GM18498 (cell line): Measurements from ENCODE around the gene AP2A1.

Source experiments
- ATAC-seq: cut with Tn5 transposase; IDR thresholded peaks from one replicate; pipeline ENCODE4 v1.9.1; 2021; ENCODE audit warnings: mild to moderate bottlenecking, moderate library complexity; ENCODE audit not compliant: unreplicated experiment

AP2A1 gene

DNA sequence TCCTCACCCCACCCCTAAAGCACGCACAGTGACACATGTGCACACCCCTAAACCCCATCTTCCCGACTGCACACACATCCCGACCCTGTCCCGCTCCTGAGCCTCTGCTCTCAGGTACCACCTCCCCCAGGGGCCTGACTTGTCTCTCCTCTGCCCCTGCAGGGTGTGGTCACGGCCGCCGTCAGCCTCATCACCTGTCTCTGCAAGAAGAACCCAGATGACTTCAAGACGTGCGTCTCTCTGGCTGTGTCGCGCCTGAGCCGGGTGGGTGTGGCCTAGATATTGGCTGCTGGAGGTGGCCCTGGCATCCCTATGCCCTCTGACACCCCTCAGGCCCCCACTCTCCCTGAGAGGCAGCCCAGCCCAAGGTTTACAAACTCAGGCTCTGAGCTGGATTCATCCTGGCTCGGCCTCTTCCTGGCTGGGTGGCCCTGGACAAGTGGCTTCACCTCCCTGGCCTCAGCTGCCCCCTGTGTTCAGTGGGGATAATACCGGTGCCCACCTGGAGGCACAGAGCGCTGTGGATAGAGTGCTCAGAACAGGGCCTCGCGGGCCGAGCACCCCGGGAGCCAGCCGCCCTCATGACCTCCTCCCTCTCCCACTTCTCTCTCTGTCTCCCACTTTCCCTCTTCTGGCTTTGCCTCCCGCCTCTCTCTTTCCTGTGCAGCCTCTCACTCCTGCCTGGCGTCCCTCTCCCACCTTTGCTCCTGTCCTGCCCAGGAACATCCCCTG lies 26.2 kb downstream of the AP2A1 start:
- no peak for ATAC-seq

DNA sequence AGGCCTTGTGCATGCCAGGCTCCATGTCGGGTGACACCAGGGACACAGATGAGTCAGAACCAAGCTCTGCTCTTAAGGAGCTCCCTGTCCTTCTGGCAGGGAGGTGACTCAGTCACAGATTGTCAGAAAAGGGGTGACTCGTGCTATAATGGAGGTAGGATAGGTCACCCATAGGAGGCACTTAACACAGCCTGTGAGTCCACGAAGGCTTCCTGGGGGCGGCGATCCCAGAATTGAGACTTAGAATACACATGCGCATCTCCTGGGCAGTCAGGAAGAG lies 26.7 kb downstream of the AP2A1 start:
- ATAC-seq: no peak

DNA sequence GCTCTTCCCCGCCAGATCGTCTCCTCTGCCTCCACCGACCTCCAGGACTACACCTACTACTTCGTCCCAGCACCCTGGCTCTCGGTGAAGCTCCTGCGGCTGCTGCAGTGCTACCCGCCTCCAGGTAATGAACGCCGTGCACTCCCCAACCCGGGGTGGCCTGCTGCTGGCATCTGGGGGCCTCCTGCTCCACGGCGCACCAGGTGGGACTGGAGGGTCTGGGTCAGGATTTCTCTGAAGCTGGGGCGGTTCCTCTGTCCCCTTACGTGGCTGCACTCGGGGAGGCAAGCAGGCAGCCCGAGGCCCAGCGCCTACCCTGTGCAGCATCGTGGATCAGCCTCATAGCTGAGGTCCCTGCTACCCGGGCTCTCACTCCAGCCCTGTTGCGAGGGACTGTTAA lies 28.8 kb downstream of the AP2A1 start:
- no peak for ATAC-seq

DNA sequence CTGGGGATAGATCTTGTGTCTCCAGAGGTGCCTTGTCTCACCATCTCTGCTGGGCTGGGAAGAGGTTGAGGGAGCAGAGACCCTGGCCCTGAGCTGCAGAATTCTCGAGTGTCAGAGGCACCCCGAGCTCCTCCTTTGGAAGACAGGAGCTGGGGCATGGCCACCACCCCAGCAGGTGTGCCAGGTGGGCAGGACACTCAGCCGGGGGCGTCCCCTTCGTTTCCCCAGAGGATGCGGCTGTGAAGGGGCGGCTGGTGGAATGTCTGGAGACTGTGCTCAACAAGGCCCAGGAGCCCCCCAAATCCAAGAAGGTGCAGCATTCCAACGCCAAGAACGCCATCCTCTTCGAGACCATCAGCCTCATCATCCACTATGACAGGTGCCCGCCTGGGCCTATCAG lies 31.8 kb downstream of the AP2A1 start:
- no peak for ATAC-seq

DNA sequence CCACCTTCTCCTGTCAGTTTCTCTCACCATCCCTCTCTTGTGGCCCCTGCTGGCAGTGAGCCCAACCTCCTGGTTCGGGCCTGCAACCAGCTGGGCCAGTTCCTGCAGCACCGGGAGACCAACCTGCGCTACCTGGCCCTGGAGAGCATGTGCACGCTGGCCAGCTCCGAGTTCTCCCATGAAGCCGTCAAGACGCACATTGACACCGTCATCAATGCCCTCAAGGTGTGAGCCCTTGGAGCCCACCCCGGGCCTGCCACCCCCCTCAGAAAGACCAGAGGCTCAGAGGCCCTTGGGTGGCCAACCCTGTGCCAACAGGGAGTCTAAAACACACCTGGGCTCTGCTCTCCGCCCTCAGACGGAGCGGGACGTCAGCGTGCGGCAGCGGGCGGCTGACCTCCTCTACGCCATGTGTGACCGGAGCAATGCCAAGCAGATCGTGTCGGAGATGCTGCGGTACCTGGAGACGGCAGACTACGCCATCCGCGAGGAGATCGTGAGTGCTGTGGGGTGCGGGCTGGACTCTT lies 32.5 kb downstream of the AP2A1 start:
- no peak for ATAC-seq

DNA sequence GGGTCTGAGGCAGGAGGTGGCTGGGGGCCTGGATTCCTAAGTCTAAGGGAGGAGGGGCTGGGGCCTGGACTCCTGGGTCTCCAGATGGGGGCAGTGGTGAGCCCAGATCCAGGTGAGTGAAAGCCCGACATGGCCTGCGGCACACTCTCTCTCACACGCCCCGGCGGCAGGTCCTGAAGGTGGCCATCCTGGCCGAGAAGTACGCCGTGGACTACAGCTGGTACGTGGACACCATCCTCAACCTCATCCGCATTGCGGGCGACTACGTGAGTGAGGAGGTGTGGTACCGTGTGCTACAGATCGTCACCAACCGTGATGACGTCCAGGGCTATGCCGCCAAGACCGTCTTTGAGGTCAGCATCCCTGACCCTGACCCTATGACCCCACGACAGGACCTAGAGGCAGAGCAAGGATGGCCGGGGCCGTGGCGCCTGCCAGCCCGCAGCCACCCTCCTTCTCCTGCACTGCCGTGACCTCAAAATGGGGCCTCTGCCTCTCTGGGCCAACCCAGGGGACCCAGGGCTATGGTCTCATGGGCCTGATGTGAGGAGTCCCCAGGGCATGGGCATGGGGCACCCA lies 33.1 kb downstream of the AP2A1 start:
- no peak for ATAC-seq

DNA sequence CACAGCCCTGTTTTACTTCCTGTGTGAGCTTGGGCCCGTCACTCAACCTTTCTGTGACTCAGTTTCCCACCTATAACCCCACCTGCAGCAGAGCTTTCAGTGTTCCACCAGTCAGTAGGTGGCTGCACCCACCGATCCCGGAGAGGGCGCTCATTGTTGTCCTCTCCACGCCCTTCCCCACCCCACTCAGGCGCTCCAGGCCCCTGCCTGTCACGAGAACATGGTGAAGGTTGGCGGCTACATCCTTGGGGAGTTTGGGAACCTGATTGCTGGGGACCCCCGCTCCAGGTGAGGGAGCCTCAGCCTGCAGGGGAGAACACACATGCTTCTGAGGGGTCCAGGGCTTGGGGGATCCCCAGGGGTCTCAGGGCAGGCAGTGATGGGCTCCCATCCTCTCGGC lies 34.0 kb downstream of the AP2A1 start:
- ATAC-seq: no peak

DNA sequence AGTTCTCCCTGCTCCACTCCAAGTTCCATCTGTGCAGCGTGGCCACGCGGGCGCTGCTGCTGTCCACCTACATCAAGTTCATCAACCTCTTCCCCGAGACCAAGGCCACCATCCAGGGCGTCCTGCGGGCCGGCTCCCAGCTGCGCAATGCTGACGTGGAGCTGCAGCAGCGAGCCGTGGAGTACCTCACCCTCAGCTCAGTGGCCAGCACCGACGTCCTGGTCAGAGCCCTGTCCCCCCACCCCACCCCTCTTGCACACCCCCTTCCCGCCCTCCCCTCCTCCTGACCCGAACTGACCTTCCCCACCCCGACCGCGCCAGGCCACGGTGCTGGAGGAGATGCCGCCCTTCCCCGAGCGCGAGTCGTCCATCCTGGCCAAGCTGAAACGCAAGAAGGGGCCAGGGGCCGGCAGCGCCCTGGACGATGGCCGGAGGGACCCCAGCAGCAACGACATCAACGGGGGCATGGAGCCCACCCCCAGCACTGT lies 34.6 kb downstream of the AP2A1 start:
- ATAC-seq: no peak

DNA sequence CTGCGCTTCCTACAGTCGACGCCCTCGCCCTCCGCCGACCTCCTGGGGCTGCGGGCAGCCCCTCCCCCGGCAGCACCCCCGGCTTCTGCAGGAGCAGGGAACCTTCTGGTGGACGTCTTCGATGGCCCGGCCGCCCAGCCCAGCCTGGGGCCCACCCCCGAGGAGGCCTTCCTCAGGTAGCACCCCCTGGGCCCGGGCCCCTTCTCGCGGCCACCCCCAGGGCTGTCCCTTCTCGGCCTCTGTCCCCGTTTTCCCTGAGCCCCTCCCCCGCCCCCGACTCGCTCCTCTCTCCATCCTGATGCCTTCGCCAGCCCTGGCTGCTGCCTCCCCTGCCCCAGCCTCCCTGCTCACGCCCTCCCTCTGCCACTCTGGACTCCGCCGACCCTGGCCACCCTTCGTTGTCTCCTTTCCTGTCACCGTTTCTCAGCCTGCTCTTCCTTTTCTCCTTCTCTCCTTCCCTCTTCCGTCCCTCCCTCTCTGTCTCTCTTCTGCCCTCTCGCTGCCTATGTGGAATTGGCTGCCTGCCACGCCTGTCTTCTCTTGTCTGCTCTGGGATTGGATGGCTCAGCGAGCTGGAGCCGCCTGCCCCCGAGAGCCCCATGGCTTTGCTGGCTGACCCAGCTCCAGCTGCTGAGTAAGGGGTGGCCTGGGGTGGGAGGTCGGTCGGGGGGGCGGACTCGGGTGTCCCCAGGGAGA lies 35.3 kb downstream of the AP2A1 start:
- ATAC-seq: no peak

DNA sequence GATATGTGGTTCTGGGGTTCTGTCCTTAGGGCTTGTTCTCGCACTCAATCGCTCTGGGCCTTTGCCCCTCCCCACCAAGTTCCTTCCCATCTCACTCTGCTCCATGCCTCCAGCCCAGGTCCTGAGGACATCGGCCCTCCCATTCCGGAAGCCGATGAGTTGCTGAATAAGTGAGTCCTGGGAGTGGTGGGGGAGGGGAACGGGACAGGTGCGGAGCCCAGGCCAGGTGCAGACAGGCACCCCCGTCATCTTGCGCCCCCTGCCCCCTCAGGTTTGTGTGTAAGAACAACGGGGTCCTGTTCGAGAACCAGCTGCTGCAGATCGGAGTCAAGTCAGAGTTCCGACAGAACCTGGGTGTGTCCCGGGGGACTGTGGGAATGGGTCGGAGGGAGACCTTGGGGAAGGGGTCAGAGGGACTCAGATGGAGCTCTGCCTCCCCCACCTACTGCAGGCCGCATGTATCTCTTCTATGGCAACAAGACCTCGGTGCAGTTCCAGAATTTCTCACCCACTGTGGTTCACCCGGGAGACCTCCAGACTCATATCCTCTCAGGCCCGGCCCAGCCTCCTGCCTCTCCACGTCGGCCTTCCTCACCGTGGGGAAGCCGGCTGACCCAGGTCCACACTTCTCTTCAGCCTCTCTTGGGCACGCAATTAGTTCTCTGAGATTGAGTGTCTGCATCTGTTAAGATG lies 36.2 kb downstream of the AP2A1 start:
- no peak for ATAC-seq

DNA sequence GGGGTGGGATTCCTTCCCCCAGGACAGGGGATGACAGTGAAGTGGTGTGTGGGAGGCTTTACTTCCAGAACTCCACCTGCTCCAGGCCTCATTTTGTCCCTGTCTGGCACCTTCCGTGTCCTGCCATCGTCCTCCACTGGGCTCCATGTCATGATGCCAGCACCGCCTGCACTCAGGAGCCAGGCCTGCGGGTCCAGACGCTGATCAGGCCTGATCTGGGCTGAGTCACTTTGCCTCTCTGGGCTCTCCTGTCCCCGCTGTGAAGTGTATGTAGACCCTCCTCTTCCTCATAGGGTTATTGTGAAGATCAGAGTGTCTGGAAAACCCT lies 36.7 kb downstream of the AP2A1 start:
- no peak for ATAC-seq

DNA sequence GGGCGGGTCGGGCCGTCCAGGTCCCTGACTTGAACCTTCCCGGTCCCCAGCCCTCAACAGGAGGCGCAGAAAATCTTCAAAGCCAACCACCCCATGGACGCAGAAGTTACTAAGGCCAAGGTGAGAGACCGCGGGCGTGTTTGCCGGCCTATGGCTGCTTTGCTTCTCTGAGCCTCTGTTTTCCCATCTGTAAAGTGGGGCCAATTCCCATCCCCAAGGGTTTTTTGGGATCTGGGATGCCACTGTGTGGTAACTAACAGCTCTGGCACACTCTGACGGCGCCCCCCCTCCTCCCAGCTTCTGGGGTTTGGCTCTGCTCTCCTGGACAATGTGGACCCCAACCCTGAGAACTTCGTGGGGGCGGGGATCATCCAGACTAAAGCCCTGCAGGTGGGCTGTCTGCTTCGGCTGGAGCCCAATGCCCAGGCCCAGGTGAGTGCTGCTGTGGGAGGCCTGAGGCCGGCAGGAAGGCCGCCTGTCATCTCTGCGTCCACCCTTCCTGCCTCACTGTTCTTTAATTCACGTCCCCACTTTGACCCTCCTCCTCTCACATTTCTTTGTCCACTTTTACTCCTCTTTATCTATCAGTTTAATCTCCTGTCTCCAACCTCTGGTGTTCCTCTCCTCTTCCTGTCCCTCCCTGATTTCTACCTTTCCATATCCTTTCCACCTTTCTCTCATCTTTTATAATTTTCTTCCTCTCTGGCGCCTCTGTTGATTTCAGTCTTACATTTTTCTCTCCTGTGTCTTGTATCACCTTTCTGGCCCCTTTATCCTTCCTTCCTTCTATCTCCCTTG lies 39.2 kb downstream of the AP2A1 start:
- ATAC-seq: no peak

DNA sequence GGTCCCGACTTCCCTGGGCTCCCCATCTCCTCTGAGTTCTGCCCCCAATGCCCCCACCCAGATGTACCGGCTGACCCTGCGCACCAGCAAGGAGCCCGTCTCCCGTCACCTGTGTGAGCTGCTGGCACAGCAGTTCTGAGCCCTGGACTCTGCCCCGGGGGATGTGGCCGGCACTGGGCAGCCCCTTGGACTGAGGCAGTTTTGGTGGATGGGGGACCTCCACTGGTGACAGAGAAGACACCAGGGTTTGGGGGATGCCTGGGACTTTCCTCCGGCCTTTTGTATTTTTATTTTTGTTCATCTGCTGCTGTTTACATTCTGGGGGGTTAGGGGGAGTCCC lies 39.8 kb downstream of the AP2A1 start:
- ATAC-seq: no peak

DNA sequence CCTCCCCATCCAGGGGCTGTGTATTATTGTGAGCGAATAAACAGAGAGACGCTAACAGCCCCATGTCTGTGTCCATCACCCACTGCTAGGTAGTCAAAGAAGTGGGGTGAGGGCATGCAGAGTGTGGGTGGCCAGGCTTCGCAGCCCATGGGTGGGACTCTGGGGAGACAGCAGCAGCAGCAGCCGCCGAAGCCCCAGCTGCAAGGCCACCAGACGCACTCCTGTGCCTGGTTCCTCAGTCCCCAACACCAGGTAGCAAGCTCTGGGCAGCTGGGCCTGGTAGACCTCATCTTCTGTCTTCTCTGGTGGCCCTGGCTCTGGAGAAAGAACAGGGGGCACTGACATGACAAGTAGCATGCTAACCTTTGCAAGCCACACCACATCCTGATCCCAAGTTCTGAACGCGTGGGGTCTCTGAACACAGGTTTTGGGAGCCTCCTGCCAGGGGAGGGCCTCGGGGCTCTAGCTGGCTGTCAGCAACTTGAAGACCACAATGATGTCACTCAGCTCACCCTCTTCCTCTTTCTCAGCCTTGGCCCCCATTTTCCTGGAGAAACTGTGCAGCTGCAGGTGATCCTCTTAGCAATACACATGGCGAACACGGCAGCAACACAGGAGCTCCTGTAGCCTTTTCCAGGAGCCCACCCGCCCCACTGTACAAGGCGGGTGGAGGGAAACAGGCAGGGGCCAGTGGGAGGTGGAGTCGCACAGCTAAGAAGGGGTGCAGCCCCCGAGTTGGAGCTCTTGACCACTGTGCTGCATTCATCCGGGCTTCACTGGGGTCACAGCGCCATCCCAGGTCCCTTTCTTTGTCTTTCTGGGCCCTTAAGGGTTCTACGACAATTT lies 40.5 kb downstream of the AP2A1 start:
- no peak for ATAC-seq

DNA sequence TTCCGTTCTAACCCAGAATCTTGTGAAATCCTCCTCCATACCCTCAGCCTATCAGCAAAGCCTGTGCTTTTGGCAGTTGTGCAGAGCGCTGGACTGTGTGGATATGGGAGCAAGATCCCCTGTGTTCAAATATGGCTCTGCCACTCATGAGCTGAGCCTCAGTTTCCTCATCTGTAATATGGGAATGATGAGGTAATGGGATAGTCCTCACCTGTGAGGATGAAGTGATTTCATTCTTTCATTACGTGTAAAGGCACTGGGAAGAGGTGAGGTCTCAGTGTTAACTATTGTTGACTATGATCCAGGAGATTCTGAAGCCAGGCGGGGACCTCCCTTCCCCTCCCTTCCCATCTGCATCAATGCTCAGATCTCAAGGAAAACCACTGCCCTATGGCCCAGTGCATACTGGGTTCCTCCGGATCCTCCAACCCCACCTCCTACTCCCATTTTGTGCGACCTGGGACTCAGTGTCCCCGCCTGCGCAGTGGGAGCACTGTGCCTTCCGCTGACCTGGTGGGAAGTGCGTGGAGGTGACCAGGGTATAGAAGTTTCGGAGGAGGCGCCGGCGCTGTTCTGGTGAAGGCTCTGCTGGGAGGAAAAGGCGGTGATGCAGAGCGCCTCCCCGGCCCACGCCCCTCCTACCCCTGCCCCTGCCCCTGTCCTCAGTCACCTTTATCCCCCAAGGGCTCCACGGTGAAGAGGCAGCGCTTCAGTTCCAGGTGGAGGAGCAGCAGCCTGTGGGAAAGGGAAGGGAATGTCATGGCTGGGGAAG lies 41.3 kb downstream of the AP2A1 start:
- no peak for ATAC-seq

DNA sequence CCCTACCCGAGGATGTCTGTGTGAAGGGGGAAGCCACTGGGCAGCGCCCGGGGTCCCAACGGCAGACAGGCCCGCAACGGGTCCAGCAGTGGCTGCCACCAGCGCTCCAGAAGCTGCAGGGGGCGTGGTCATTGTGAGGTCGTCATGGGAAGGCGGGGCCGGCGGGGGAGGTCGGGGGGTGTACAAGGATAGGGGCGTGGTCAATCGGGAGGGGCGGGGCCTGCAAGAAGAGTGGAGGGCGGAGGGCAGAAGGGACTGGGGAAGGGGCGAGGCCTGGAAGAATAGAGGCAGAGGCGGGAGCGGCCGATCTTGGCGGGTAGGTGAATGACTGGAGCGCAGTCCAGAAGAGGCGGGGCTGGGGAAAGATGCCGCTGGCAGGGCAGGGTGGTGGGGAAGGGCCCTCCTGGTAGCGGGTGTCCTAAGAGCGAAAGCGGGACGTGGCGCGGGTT lies 41.9 kb downstream of the AP2A1 start:
- no peak for ATAC-seq

DNA sequence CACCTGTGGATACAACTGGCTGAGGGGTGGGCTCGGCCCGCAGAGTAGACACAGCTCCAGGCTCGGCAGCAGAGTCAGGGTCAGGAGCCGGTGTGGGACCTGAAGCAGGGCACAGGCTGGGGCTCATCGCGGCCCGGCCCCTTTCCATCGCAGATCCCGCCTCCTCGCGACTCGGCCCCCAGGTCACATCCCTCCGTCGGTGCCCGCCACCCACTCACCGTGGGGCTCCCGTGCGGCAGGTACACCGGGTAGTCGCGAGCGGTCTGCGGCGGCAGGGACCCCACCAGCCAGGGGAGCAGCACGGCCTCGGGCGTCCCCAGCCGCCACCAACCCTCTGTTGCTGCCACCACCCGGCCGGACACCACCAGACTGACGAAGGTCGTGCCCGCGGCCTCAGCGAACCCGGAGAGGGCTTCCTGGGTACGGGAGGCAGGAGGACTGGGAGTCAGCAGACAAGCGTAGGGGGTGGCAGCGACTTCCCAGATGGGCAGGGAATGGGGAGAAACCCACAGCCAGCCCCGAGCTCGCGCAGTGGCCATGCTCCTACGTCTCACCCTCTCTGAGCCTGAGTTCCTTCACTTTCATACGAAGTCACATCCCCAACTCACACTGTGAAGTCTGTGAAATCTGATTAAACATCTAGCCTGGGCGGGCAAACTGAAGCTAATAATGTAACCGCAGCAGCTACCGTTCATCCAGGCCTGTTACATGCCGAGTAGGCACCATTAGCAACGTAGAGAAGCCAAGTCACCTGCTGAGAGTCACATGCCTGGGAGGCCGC lies 42.5 kb downstream of the AP2A1 start:
- no peak for ATAC-seq

DNA sequence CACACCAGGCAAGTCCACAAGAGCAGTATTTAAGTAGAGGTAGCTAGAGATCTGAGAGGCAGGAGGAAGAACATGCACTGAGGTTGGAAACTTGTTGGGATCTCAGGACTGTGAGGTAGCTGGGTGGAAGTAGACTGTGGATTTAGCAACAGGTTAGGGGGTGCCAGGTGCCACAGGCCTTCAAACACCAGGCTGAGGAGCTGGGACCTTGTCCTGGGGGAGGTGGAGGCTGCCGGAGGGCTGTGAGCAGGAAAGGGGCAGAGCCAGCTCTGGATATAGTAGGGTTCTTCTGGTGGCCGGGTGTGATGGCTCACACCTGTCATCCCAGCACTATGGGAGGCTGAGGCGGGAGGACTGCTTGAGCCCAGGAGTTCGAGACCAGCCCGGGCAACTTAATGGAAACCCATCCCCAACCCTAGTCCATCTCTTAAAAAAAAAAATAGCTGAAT lies 43.2 kb downstream of the AP2A1 start:
- no peak for ATAC-seq
